OCI-LY3 (cell line): ENCODE data around the gene TMEM86B.

Source experiments
- H2AFZ ChIP-seq: fragments of 200-600, 300-600 bp; shearing (Covaris generic); 2 replicates; pipeline ENCODE4 v1.6.0; 2014; ENCODE audit warnings: antibody characterized with exemption, low read depth, low read length
- H3K27ac ChIP-seq: fragments of 200-600, 300-600 bp; sonication (generic); 2 replicates; pipeline ENCODE4 v1.5.1; 2014; ENCODE audit warnings: mild to moderate bottlenecking, low read length, moderate library complexity, mixed read lengths
- H3K27me3 ChIP-seq: fragments of 200-600, 300-600 bp; sonication (generic); 2 replicates; pipeline ENCODE4 v1.6.1; 2014; ENCODE audit warnings: low read depth, low read length, mixed read lengths
- H3K36me3 ChIP-seq: fragments of 200-600, 300-600 bp; sonication (generic); replicated peaks from 2 replicates; pipeline ENCODE3; 2014; ENCODE audit warnings: low read depth, low read length, mixed read lengths
- H3K4me1 ChIP-seq: fragments of 300-600, 200-600 bp; sonication (generic); 2 replicates; pipeline ENCODE4 v1.6.1; 2014; ENCODE audit warnings: low read length, mixed read lengths
- H3K4me2 ChIP-seq: fragments of 200-600, 300-600 bp; sonication (generic); 2 replicates; pipeline ENCODE4 v1.6.1; 2014; ENCODE audit warnings: low read length, mixed read lengths
- H3K4me3 ChIP-seq: fragments of 300-600, 200-600 bp; sonication (generic); 2 replicates; pipeline ENCODE4 v1.5.1; 2014; ENCODE audit warnings: antibody characterized with exemption, mild to moderate bottlenecking, low read length, moderate library complexity
- H3K79me2 ChIP-seq: fragments of 300-600, 200-600 bp; shearing (Covaris generic); 2 replicates; pipeline ENCODE4 v1.6.1; 2014; ENCODE audit warnings: mild to moderate bottlenecking, low read length, mixed read lengths
- H3K9ac ChIP-seq: fragments of 300-600, 200-600 bp; shearing (Covaris generic); 2 replicates; pipeline ENCODE4 v1.6.0; 2014; ENCODE audit warnings: mild to moderate bottlenecking, low read length, moderate library complexity
- H3K9me3 ChIP-seq: fragments of 200-600, 300-600 bp; shearing (Covaris generic); 2 replicates; pipeline ENCODE4 v1.6.1; 2014; ENCODE audit warnings: low read length, mixed read lengths; ENCODE audit not compliant: insufficient read depth
- H4K20me1 ChIP-seq: fragments of 200-600, 300-600 bp; sonication (generic); 2 replicates; pipeline ENCODE4 v1.6.1; 2016; ENCODE audit warnings: low read length, mixed read lengths; ENCODE audit not compliant: insufficient read depth
- CTCF ChIP-seq: fragments of 200-600, 300-600 bp; sonication (generic); IDR thresholded peaks from 2 replicates; pipeline ENCODE4 v1.5.1; 2014; ENCODE audit warnings: antibody characterized with exemption, low read length, low read depth
- EZH2phosphoT487 ChIP-seq: fragments of 200-600 bp; shearing (Covaris generic); IDR thresholded peaks from 2 replicates; pipeline ENCODE4 v1.6.1; 2018; ENCODE audit warnings: antibody characterized with exemption, mixed run types, low read depth

The TMEM86B gene

GRCh38 chr19:55230780-55231179 lies 2.2 kb upstream of the TMEM86B start:
- no peak for TF ChIP-seq CTCF
- no peak for TF ChIP-seq EZH2phosphoT487
- Histone ChIP-seq H3K27me3 (no peaks in the 10 kb centered on the region), H3K36me3 (peaks cover 77% of the 10 kb centered on the region), H3K27ac (no peak overlapping the region), H3K4me1 (no peaks in the 10 kb centered on the region), H3K9me3 (no peaks in the 10 kb centered on the region), H4K20me1 (peaks cover 23% of the 10 kb centered on the region), H3K4me3 (no peak overlapping the region), H3K4me2 (no peak overlapping the region), H3K9ac (no peak overlapping the region), H3K79me2 (peaks cover 5% of the 10 kb centered on the region), H2AFZ (no peak overlapping the region)

- H4K20me1 ChIP-seq: peaks cover 23% of the 10 kb centered on the region
Observed at GRCh38 chr19:55230329-55230728, 1.8 kb upstream of the TMEM86B start.

GRCh38 chr19:55229789-55230182 lies 1.2 kb upstream of the TMEM86B start:
- no peak overlapping the region for H3K4me3 ChIP-seq
- no peak overlapping the region for H3K27ac ChIP-seq
- H3K27me3 ChIP-seq: no peaks in the 10 kb centered on the region
- H3K4me1 ChIP-seq: no peaks in the 10 kb centered on the region
- no peak overlapping the region for H2AFZ ChIP-seq
- H3K79me2 ChIP-seq: peaks cover 5% of the 10 kb centered on the region
- H3K4me2 ChIP-seq: no peak overlapping the region
- TF ChIP-seq EZH2phosphoT487: no peak
- no peak for TF ChIP-seq CTCF
- H3K36me3 ChIP-seq: peaks cover 74% of the 10 kb centered on the region
- no peak overlapping the region for H3K9ac ChIP-seq
- peaks cover 17% of the 10 kb centered on the region for H4K20me1 ChIP-seq
- no peaks in the 10 kb centered on the region for H3K9me3 ChIP-seq

More at GRCh38 chr19:55230329-55230728, 1.8 kb upstream of the TMEM86B start:
- H3K79me2 ChIP-seq: peaks cover 5% of the 10 kb centered on the region
- H3K9me3 ChIP-seq: no peaks in the 10 kb centered on the region
- no peak overlapping the region for H3K4me3 ChIP-seq
- no peak overlapping the region for H3K27ac ChIP-seq
- TF ChIP-seq EZH2phosphoT487 (no peak), CTCF (no peak)
- H3K36me3 ChIP-seq: peaks cover 79% of the 10 kb centered on the region
- no peak overlapping the region for H3K9ac ChIP-seq
- H3K27me3 ChIP-seq: no peaks in the 10 kb centered on the region
- H2AFZ ChIP-seq: no peak overlapping the region
- H3K4me2 ChIP-seq: no peak overlapping the region
- no peaks in the 10 kb centered on the region for H3K4me1 ChIP-seq

GRCh38 chr19:55229145-55229788 lies 704 bp upstream of the TMEM86B start:
- Histone ChIP-seq H3K9me3 (no peaks in the 10 kb centered on the region), H3K4me3 (no peak overlapping the region), H2AFZ (no peak overlapping the region), H3K36me3 (peaks cover 71% of the 10 kb centered on the region), H3K4me1 (no peaks in the 10 kb centered on the region), H3K27me3 (no peaks in the 10 kb centered on the region), H4K20me1 (peaks cover 12% of the 10 kb centered on the region; the same call in 1 of the 2 replicates), H3K27ac (no peak overlapping the region), H3K9ac (no peak overlapping the region), H3K79me2 (peaks cover 5% of the 10 kb centered on the region), H3K4me2 (no peak overlapping the region)
- TF ChIP-seq EZH2phosphoT487 (no peak), CTCF (no peak)
